ENCODE data around the gene GPN2. TPM values are rescaled to one million over a fixed set of nuclear protein-coding genes. Genes with fewer than 3 reads are reported as not detected.

Gene GPN2
- total RNA-seq: 9.0 and 12.2 TPM in 2 replicates
- 21.5 and 32.6 TPM in 2 replicates for polyA plus RNA-seq
- polyA plus RNA-seq (2012): 22.0 and 35.1 TPM in 2 replicates
- 76.8 and 96.2 TPM in 2 replicates for polyA minus RNA-seq (ENCODE audit: low replicate concordance)

DNA sequence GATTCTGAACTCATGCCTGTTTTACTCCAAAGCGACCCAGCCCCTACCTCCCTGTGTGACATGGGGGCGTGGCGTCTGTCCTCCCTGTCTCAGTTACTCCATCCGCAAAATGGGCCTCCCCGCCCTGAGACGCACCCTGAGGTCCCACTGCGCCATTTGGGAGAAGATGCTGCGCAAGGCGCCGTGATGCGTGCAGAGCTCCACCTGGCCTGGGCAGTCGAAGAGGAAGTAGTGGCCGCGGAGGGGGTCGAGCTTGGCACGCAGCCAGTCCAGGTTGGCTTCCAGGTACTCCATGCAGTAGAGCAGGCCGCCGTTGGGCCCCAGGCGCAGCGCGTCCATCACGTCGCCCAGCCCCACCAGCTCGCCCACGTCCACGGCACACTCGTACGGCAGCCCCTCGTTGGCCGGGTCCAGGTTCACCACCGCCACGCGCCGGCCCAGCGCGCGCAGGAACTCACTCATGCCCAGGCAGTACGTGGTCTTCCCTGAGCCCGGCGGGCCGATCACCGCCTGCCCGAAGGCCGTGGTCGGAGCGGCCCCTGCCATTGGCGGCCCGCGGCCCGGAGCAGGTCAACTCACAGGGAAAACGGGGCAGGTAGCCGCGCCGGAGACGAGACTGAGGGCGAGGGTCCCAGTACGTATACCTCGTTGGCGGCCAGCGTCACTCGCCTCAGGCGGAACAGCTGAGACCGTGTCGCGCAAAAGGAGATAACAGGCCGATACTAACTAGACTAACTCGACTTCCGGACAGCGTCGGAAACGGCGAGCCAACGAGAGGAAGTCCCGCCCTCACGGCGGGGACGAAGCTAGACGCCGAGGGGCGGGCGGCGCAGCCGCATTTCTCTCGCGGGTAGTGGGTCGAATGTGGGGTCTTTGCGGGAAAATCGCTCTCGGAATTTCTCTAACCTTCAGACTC, at the start of gene GPN2:
Gene GPN2 (minus strand): TSS at position 733 of the 916 bp plus-strand sequence. CDS start 187 bp downstream, at position 546.
- peak; percentile 76 to 78 for DNase-seq (ENCODE audit: low read depth in 2 of 2)
- Histone ChIP-seq H3K79me2 (ENCODE audit: control insufficient read depth, insufficient read depth, low read length) (peaks cover 18% of the 10 kb centered on the region), H3K36me3 (ENCODE audit: control insufficient read depth, insufficient read depth, low read length) (peaks cover 16% of the 10 kb centered on the region)

DNA sequence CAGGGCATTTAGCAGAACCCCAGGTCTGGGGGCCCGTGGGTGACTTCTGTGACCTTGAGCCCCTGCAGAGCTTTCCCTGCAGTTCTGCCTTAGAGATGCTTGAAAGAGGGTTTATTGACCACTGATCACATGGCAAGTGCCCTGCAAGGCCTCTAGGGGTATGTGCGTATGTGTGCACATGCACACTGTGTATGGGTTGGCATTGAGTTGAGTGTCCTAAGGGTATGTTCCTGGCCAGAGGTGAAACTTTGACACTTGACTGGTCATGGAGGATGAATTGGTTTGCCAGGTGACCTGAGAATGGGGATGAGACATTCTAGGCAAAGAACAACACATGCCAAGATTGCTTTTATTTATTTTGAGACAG, 48.6 kb upstream of the GPN2 start:
- no peak overlapping the region for H3K9ac ChIP-seq (ENCODE audit: insufficient read depth, low read length)
- no peak overlapping the region for H3K27ac ChIP-seq (ENCODE audit: insufficient read depth, low read length)
- H3K27me3 ChIP-seq (ENCODE audit: control insufficient read depth, insufficient read depth, low read length): no peaks in the 10 kb centered on the region
- no peaks in the 10 kb centered on the region for H4K20me1 ChIP-seq (ENCODE audit: control insufficient read depth, extremely low read depth, insufficient read depth, low read length)
- peaks cover 18% of the 10 kb centered on the region for H3K36me3 ChIP-seq (ENCODE audit: control insufficient read depth, insufficient read depth, low read length)
- H3K9me3 ChIP-seq (ENCODE audit: control insufficient read depth, insufficient read depth, low read depth, low read length): no peaks in the 10 kb centered on the region
- H3K4me3 ChIP-seq (replicated peaks in 1 of 4; ENCODE audit: control extremely low read depth in 1 of 4, insufficient read depth in 1 of 4, low read depth in 3 of 4, low read length in 4 of 4): no peak overlapping the region
- DNase-seq (ENCODE audit: low read depth in 2 of 2): no peak
- H3K4me1 ChIP-seq (ENCODE audit: control insufficient read depth, extremely low read depth, insufficient read depth, low read length): no peaks in the 10 kb centered on the region
- no peak overlapping the region for H3K4me2 ChIP-seq (ENCODE audit: extremely low read depth, insufficient read depth, low read length)
- no peak overlapping the region for H2AFZ ChIP-seq (ENCODE audit: low read length)
- TF ChIP-seq EZH2 (IDR thresholded peaks at IDR 0.05; ENCODE audit: low read length, missing control alignments): no peak
- TF ChIP-seq, protein P1, sequence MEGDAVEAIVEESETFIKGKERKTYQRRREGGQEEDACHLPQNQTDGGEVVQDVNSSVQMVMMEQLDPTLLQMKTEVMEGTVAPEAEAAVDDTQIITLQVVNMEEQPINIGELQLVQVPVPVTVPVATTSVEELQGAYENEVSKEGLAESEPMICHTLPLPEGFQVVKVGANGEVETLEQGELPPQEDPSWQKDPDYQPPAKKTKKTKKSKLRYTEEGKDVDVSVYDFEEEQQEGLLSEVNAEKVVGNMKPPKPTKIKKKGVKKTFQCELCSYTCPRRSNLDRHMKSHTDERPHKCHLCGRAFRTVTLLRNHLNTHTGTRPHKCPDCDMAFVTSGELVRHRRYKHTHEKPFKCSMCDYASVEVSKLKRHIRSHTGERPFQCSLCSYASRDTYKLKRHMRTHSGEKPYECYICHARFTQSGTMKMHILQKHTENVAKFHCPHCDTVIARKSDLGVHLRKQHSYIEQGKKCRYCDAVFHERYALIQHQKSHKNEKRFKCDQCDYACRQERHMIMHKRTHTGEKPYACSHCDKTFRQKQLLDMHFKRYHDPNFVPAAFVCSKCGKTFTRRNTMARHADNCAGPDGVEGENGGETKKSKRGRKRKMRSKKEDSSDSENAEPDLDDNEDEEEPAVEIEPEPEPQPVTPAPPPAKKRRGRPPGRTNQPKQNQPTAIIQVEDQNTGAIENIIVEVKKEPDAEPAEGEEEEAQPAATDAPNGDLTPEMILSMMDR (conservative IDR thresholded peaks at IDR 0.05 in 1 of 2, IDR thresholded peaks at IDR 0.05 in 1 of 2; ENCODE audit: low read depth in 1 of 2, low read length in 2 of 2): no peak
- peaks cover 13% of the 10 kb centered on the region for H3K79me2 ChIP-seq (ENCODE audit: control insufficient read depth, insufficient read depth, low read length)

More for the DNA sequence above, at the start of gene GPN2:
- peaks cover 10% of the 10 kb centered on the region for H3K4me1 ChIP-seq (ENCODE audit: control insufficient read depth, extremely low read depth, insufficient read depth, low read length)
- peak within 1 kb of the TSS; percentile 97 for H3K4me2 ChIP-seq (ENCODE audit: extremely low read depth, insufficient read depth, low read length)
- no peaks in the 10 kb centered on the region for H3K27me3 ChIP-seq (ENCODE audit: control insufficient read depth, insufficient read depth, low read length)
- TF ChIP-seq EZH2 (IDR thresholded peaks at IDR 0.05; ENCODE audit: low read length, missing control alignments): no peak
- TF ChIP-seq, protein P1 (conservative IDR thresholded peaks at IDR 0.05 in 1 of 2, IDR thresholded peaks at IDR 0.05 in 1 of 2; ENCODE audit: low read depth in 1 of 2, low read length in 2 of 2): no peak
- H4K20me1 ChIP-seq (ENCODE audit: control insufficient read depth, extremely low read depth, insufficient read depth, low read length): no peaks in the 10 kb centered on the region
- peak within 1 kb of the TSS; percentile 96 for H2AFZ ChIP-seq (ENCODE audit: low read length)
- peak within 1 kb of the TSS; percentile 72 to 98 (median 90) for H3K4me3 ChIP-seq (replicated peaks in 1 of 4; ENCODE audit: control extremely low read depth in 1 of 4, insufficient read depth in 1 of 4, low read depth in 3 of 4, low read length in 4 of 4)
- no peaks in the 10 kb centered on the region for H3K9me3 ChIP-seq (ENCODE audit: control insufficient read depth, insufficient read depth, low read depth, low read length)
- H3K9ac ChIP-seq (ENCODE audit: insufficient read depth, low read length): peak within 1 kb of the TSS; percentile 98
- peak within 1 kb of the TSS; percentile 92 for H3K27ac ChIP-seq (ENCODE audit: insufficient read depth, low read length)

DNA sequence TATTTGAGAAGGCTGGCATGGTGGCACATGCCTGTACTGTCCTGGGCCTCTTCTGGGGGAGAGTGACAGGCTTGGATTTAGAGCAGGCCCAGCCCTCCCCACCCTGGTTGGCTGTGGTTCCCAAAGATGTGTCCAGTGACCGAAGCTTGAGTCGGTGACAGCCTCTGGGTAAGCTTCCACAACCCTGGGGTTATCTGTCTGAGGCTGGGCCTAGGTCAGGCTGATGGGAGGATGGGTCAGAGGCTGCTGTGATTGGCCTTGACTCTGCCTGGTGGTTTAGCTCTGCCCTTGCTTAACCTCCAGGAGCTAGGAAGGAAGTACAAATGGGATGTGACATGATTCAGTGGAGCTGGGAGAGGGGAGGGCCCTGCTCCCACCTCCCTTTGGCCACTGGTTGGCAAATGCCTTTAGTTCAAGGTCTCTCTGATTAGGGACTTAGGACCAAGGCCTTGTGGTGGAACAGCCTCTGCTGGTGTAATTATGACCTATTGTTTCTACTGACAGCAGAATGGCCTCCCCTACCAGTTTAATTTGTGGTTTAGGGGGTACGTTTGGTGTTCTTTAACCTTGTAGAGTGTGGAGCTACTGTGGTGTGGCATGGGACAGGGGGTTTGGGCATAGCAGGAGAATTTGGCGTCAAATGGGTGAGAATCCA, 48.0 kb upstream of the GPN2 start:
- Histone ChIP-seq H3K4me1 (ENCODE audit: control insufficient read depth, extremely low read depth, insufficient read depth, low read length) (no peaks in the 10 kb centered on the region), H3K27ac (ENCODE audit: insufficient read depth, low read length) (no peak overlapping the region), H4K20me1 (ENCODE audit: control insufficient read depth, extremely low read depth, insufficient read depth, low read length) (no peaks in the 10 kb centered on the region), H3K9ac (ENCODE audit: insufficient read depth, low read length) (no peak overlapping the region), H2AFZ (ENCODE audit: low read length) (no peak overlapping the region), H3K4me2 (ENCODE audit: extremely low read depth, insufficient read depth, low read length) (no peak overlapping the region), H3K9me3 (ENCODE audit: control insufficient read depth, insufficient read depth, low read depth, low read length) (no peaks in the 10 kb centered on the region), H3K79me2 (ENCODE audit: control insufficient read depth, insufficient read depth, low read length) (peaks cover 13% of the 10 kb centered on the region), H3K27me3 (ENCODE audit: control insufficient read depth, insufficient read depth, low read length) (no peaks in the 10 kb centered on the region), H3K4me3 (replicated peaks in 1 of 4; ENCODE audit: control extremely low read depth in 1 of 4, insufficient read depth in 1 of 4, low read depth in 3 of 4, low read length in 4 of 4) (no peak overlapping the region), H3K36me3 (ENCODE audit: control insufficient read depth, insufficient read depth, low read length) (peaks cover 19% of the 10 kb centered on the region)
- DNase-seq (ENCODE audit: low read depth in 2 of 2): no peak
- TF ChIP-seq, protein P1 (conservative IDR thresholded peaks at IDR 0.05 in 1 of 2, IDR thresholded peaks at IDR 0.05 in 1 of 2; ENCODE audit: low read depth in 1 of 2, low read length in 2 of 2): no peak
- no peak for TF ChIP-seq EZH2 (IDR thresholded peaks at IDR 0.05; ENCODE audit: low read length, missing control alignments)

All from fibroblast of lung (primary cell).